GM23248 (cell line): Measurements from ENCODE around the gene ACBD7. TPM values are rescaled to one million over a fixed set of nuclear protein-coding genes. Genes with fewer than 3 reads are reported as not detected.
A peak's percentile ranks its signal among the peaks of the same experiment; 100 is the strongest.

ENCODE experiments used
- DNase-seq: peaks from one replicate; pipeline ENCODE4 v3.0.0-alpha.2; 2015
- H2AFZ ChIP-seq: fragments of 200-600 bp; sonication (generic); 2 replicates; pipeline ENCODE4 v1.6.1; 2016; ENCODE audit warnings: antibody characterized with exemption
- H3F3A ChIP-seq: fragments of 200-600 bp; sonication (generic); 2 replicates; pipeline ENCODE4 v1.6.1; 2016; ENCODE audit warnings: mild to moderate bottlenecking, antibody characterized with exemption, mixed run types; ENCODE audit not compliant: insufficient read depth
- H3K27ac ChIP-seq: fragments of 200-600 bp; sonication (generic); 2 replicates; pipeline ENCODE4 v1.5.1; 2016; ENCODE audit warnings: mild to moderate bottlenecking
- H3K27me3 ChIP-seq: fragments of 200-600 bp; sonication (generic); replicated peaks from 2 replicates; pipeline ENCODE4 v1.6.1; 2016; ENCODE audit warnings: mild to moderate bottlenecking; ENCODE audit not compliant: insufficient read depth
- H3K36me3 ChIP-seq: fragments of 200-600 bp; sonication (generic); 2 replicates; pipeline ENCODE4 v1.6.1; 2016; ENCODE audit warnings: low read depth, mild to moderate bottlenecking
- H3K4me1 ChIP-seq: fragments of 200-600 bp; sonication (generic); 2 replicates; pipeline ENCODE4 v1.6.1; 2016; ENCODE audit warnings: mild to moderate bottlenecking; ENCODE audit not compliant: insufficient read depth
- H3K4me2 ChIP-seq: fragments of 200-600 bp; sonication (generic); one replicate; pipeline ENCODE4 v1.6.1; 2016; ENCODE audit warnings: mild to moderate bottlenecking; ENCODE audit not compliant: unreplicated experiment
- H3K4me3 ChIP-seq: fragments of 200-600 bp; sonication (generic); 2 replicates; pipeline ENCODE4 v1.5.1; 2016; ENCODE audit warnings: mild to moderate bottlenecking
- H3K79me2 ChIP-seq: fragments of 200-600 bp; sonication (generic); 2 replicates; pipeline ENCODE4 v1.6.1; 2016; ENCODE audit warnings: mild to moderate bottlenecking; ENCODE audit not compliant: insufficient read depth
- H3K9ac ChIP-seq: fragments of 200-600 bp; sonication (generic); 2 replicates; pipeline ENCODE4 v1.6.1; 2016; ENCODE audit warnings: mild to moderate bottlenecking
- H3K9me2 ChIP-seq: fragments of 200-600 bp; sonication (generic); 2 replicates; pipeline ENCODE4 v1.6.1; 2016; ENCODE audit warnings: mixed run types, mild to moderate bottlenecking, moderate library complexity; ENCODE audit not compliant: insufficient read depth
- H3K9me3 ChIP-seq: fragments of 200-600 bp; sonication (generic); one replicate; pipeline ENCODE4 v1.6.1; 2017; ENCODE audit warnings: low read depth
- H4K20me1 ChIP-seq: fragments of 200-600 bp; sonication (generic); 2 replicates; pipeline ENCODE4 v1.6.0; 2016; ENCODE audit not compliant: insufficient read depth
- EZH2 ChIP-seq: fragments of 200-600 bp; sonication (generic); IDR thresholded peaks from 2 replicates; pipeline ENCODE4 v1.6.1; 2018; ENCODE audit warnings: antibody characterized with exemption, mild to moderate bottlenecking; ENCODE audit not compliant: insufficient read depth, poor library complexity, severe bottlenecking
- EZH2phosphoT487 ChIP-seq: fragments of 200-600 bp; sonication (generic); IDR thresholded peaks from 2 replicates; pipeline ENCODE4 v1.6.1; 2018; ENCODE audit warnings: antibody characterized with exemption, moderate library complexity, mild to moderate bottlenecking, low read depth; ENCODE audit not compliant: insufficient read depth
- WGBS, 2 experiments: methylation state at CpG; one replicate each; pipeline ENCODE4 v1.1.6; 2015 to 2017; ENCODE audit warnings: low lambda C conversion rate in 2 of 2, low coverage in 1 of 2; ENCODE audit errors: missing lambda C conversion rate in 2 of 2; 5-methylcytosine and 5-hydroxymethylcytosine counted together
- in situ Hi-C: fragments of 300-500 bp; cut with MboI; formaldehyde crosslinking; loops from 2 replicates; pipeline ENCODE4 v1.15.0; 2020
- polyA plus RNA-seq: library from polyadenylated mRNA; unstranded; fragments of >200 nt; fragmentation: Nextera tagmentation; extraction: Ambion mirVana; gene quantifications from 2 replicates; pipeline ENCODE4 v1.2.1, GENCODE V29; 2016
- total RNA-seq: library from RNA; depleted of rRNA; stranded (reverse); fragments of >200 nt; shearing (Covaris generic); gene quantifications from 2 replicates; pipeline ENCODE4 v1.2.3, GENCODE V29; 2014

The ACBD7 gene
- total and polyA plus RNA-seq, 2 experiments from 2014 or later: 0.11 TPM; not detected in 1

GRCh38 chr10:15092855-15093408, 4.4 kb upstream of the ACBD7 start:
- WGBS, 2 experiments: 78 to 83% methylated on average over 11 to 16 of the region's 16 CpGs
- peaks cover 3% of the 10 kb centered on the region for H3K79me2 ChIP-seq
- H3K9ac ChIP-seq: no peak overlapping the region
- H3K4me3 ChIP-seq: no peak overlapping the region
- H3K9me2 ChIP-seq: no peaks in the 10 kb centered on the region
- no peaks in the 10 kb centered on the region for H3K27me3 ChIP-seq
- no peak for TF ChIP-seq EZH2
- TF ChIP-seq EZH2phosphoT487: no peak
- H2AFZ ChIP-seq: no peak overlapping the region
- no peak for DNase-seq
- H3K4me1 ChIP-seq: no peaks in the 10 kb centered on the region
- in situ Hi-C loops: no loop called here
- H3K36me3 ChIP-seq: no peaks in the 10 kb centered on the region
- no peaks in the 10 kb centered on the region for H3K9me3 ChIP-seq
- H3F3A ChIP-seq: peaks cover 4% of the 10 kb centered on the region; the same call in 1 of the 2 replicates
- H3K27ac ChIP-seq: no peak overlapping the region
- no peak overlapping the region for H3K4me2 ChIP-seq
- H4K20me1 ChIP-seq: no peaks in the 10 kb centered on the region

- Histone ChIP-seq H3K4me1 (no peaks in the 10 kb centered on the region), H3K36me3 (no peaks in the 10 kb centered on the region), H3K27me3 (no peaks in the 10 kb centered on the region), H3K4me2 (no peak overlapping the region), H3K9me2 (no peaks in the 10 kb centered on the region), H2AFZ (no peak overlapping the region), H4K20me1 (no peaks in the 10 kb centered on the region), H3K9ac (no peak overlapping the region), H3K79me2 (no peaks in the 10 kb centered on the region), H3F3A (no peaks in the 10 kb centered on the region), H3K4me3 (no peak overlapping the region), H3K9me3 (no peaks in the 10 kb centered on the region), H3K27ac (no peak overlapping the region)
- no peak for DNase-seq
- no peak for TF ChIP-seq EZH2
- no peak for TF ChIP-seq EZH2phosphoT487
- WGBS, 2 experiments: 65 to 66% methylated on average over 5 of the region's 5 CpGs
- in situ Hi-C loops: no loop called here
Observed at GRCh38 chr10:15091418-15091817, 2.8 kb upstream of the ACBD7 start.

GRCh38 chr10:15084502-15084922, 4.1 kb downstream of the ACBD7 start:
- Histone ChIP-seq H3F3A (peaks cover 11% of the 10 kb centered on the region; the same call in 1 of the 2 replicates), H3K4me2 (peak overlapping the region; percentile 80), H3K4me1 (0 out of 2 replicates have a peak, but pooled peaks cover 5% of the 10 kb centered on the region), H3K79me2 (no peaks in the 10 kb centered on the region), H3K9ac (peak overlapping the region; percentile 68), H3K36me3 (no peaks in the 10 kb centered on the region), H4K20me1 (no peaks in the 10 kb centered on the region), H3K9me3 (no peaks in the 10 kb centered on the region), H3K27ac (peak overlapping the region; percentile 29; the same call in 1 of the 2 replicates), H3K9me2 (no peaks in the 10 kb centered on the region), H3K4me3 (peak overlapping the region; percentile 69), H3K27me3 (no peaks in the 10 kb centered on the region), H2AFZ (peak overlapping the region; percentile 93)
- in situ Hi-C loops: no loop called here
- TF ChIP-seq EZH2phosphoT487 (no peak), EZH2 (no peak)
- 0 to 2% methylated on average over 7 of the region's 7 CpGs for WGBS, 2 experiments
- peak; percentile 93 for DNase-seq

- H3K4me2 ChIP-seq: peak overlapping the region; percentile 80
- H3K79me2 ChIP-seq: no peaks in the 10 kb centered on the region
- no peak for TF ChIP-seq EZH2phosphoT487
- no peak for TF ChIP-seq EZH2
- H3K27me3 ChIP-seq: no peaks in the 10 kb centered on the region
- peak overlapping the region; percentile 69 for H3K4me3 ChIP-seq
- 69 to 72% methylated on average over 18 of the region's 18 CpGs for WGBS, 2 experiments
- peak overlapping the region; percentile 93 for H2AFZ ChIP-seq
- no peak for DNase-seq
- H4K20me1 ChIP-seq: no peaks in the 10 kb centered on the region
- no peaks in the 10 kb centered on the region for H3K36me3 ChIP-seq
- H3K4me1 ChIP-seq: 0 out of 2 replicates have a peak, but pooled peaks cover 5% of the 10 kb centered on the region
- no peaks in the 10 kb centered on the region for H3K9me2 ChIP-seq
- peaks cover 11% of the 10 kb centered on the region; the same call in 1 of the 2 replicates for H3F3A ChIP-seq
- H3K9ac ChIP-seq: peak overlapping the region; percentile 68
- peak overlapping the region; percentile 29; the same call in 1 of the 2 replicates for H3K27ac ChIP-seq
- in situ Hi-C loops: no loop called here
- H3K9me3 ChIP-seq: no peaks in the 10 kb centered on the region
Observed at GRCh38 chr10:15083674-15084501, 4.7 kb downstream of the ACBD7 start.
